HG03280 (cell line): ENCODE measurements around the gene PI4KA.
"Not testable (repeated sequence)": the region's sequence is repeated elsewhere in the genome, so short reads cannot be mapped to it uniquely, and the experiment has no call there.

ENCODE experiments used
- ATAC-seq: cut with Tn5 transposase; IDR thresholded peaks from one replicate; pipeline ENCODE4 v1.9.1; 2021; ENCODE audit warnings: mild to moderate bottlenecking, moderate library complexity; ENCODE audit not compliant: unreplicated experiment

Gene PI4KA

GRCh38 chr22:20858615-20859416, at the start of gene PI4KA, which contains the start of gene SNAP29:
Gene PI4KA, minus strand, starts transcription at chr22:20858811. Its CDS starts 86 bp downstream, at chr22:20858725.
Gene SNAP29, plus strand, starts transcription at chr22:20859007. Its CDS starts 104 bp downstream, at chr22:20859111.
- ATAC-seq = peak; percentile 92

- ATAC-seq = no peak
Observed at GRCh38 chr22:20906387-20906767, 47.8 kb upstream of the PI4KA start.

GRCh38 chr22:20905415-20906386, 47.1 kb upstream of the PI4KA start:
- ATAC-seq = no peak

GRCh38 chr22:20904980-20905355, 46.4 kb upstream of the PI4KA start:
- no peak for ATAC-seq

GRCh38 chr22:20904008-20904979, 45.7 kb upstream of the PI4KA start:
- no peak for ATAC-seq

GRCh38 chr22:20903093-20903492, 44.5 kb upstream of the PI4KA start:
- ATAC-seq = no peak

GRCh38 chr22:20901093-20902033, 42.8 kb upstream of the PI4KA start:
- not testable (repeated sequence) for ATAC-seq

- ATAC-seq = no peak
Observed at GRCh38 chr22:20899827-20900423, 41.3 kb upstream of the PI4KA start.

GRCh38 chr22:20897737-20898136, 39.1 kb upstream of the PI4KA start:
- not testable (repeated sequence) for ATAC-seq

- no peak for ATAC-seq
Observed at GRCh38 chr22:20890975-20891374, 32.4 kb upstream of the PI4KA start.

GRCh38 chr22:20889904-20890540, 31.4 kb upstream of the PI4KA start:
- ATAC-seq = no peak

GRCh38 chr22:20889025-20889704, 30.6 kb upstream of the PI4KA start:
- ATAC-seq = no peak

- ATAC-seq = no peak
Observed at GRCh38 chr22:20887375-20887774, 28.8 kb upstream of the PI4KA start.

- ATAC-seq = no peak
Observed at GRCh38 chr22:20885557-20886323, 27.1 kb upstream of the PI4KA start.

GRCh38 chr22:20885017-20885556, 26.5 kb upstream of the PI4KA start:
- ATAC-seq = no peak

GRCh38 chr22:20884454-20884853, 25.8 kb upstream of the PI4KA start:
- ATAC-seq = no peak

- ATAC-seq = no peak
Observed at GRCh38 chr22:20882855-20883254, 24.2 kb upstream of the PI4KA start.
